ENCODE measurements around the gene AGO3. TPM values are rescaled to one million over a fixed set of nuclear protein-coding genes. Genes with fewer than 3 reads are reported as not detected.

Gene AGO3
- total and polyA plus RNA-seq, 5 donors from 2014 or later = 8.1 to 36.7 (median 9.6) TPM

DNA sequence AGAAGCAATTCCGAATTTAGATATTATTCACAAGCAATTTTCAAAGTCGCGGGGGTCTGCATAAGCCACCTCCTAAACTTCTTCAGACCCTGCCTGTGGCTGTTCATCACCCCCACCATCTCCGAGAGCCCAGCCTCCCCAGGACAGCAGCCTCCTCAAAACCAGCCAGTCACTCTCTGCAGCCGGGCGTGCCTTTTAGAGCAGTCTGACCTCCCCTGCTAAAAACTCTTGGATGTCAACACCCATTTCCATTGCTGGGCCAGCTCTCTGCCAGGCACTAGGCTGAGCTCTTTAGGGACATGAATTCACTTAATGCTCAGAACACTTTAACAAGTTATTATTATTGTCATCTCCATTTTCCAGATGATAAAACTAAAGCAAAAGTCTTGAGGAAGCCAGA, 169.5 kb downstream of the AGO3 start:
- DNase-seq (no peak), ATAC-seq (ENCODE audit: low read depth in 2 of 2) (no peak)
- peaks cover 11% of the 10 kb centered on the region for H3K36me3 ChIP-seq (ENCODE audit: control insufficient read depth, insufficient read depth, low read length)
- H3K27me3 ChIP-seq (ENCODE audit: control insufficient read depth, insufficient read depth, low read length) = no peaks in the 10 kb centered on the region
- peaks cover 5% of the 10 kb centered on the region for H3K4me1 ChIP-seq (ENCODE audit: control insufficient read depth, insufficient read depth, low read length, poor library complexity, severe bottlenecking)
- Mint-ChIP-seq H3K27me3 (no peaks in the 10 kb centered on the region), H3K4me3 (no peak overlapping the region), H3K9me3 (no peaks in the 10 kb centered on the region), H3K27ac (peak overlapping the region in 1 of 3 donors; percentile 42), H3K36me3 (no peaks in the 10 kb centered on the region), H3K4me1 (no peaks in the 10 kb centered on the region)
- no peak overlapping the region for H3K4me3 ChIP-seq (ENCODE audit: low read depth, low read length)
- no peak overlapping the region for H3K27ac ChIP-seq (ENCODE audit: insufficient read depth, low read length, poor library complexity, severe bottlenecking)
- H3K9me3 ChIP-seq (ENCODE audit: control insufficient read depth in 2 of 2, low read length in 2 of 2) = no peaks in the 10 kb centered on the region

GRCh38 chr1:36101546-36101945, 170.6 kb downstream of the AGO3 start:
- H3K27me3 Mint-ChIP-seq = no peaks in the 10 kb centered on the region
- H3K9me3 Mint-ChIP-seq = no peaks in the 10 kb centered on the region
- H3K4me3 Mint-ChIP-seq = no peak overlapping the region
- Histone ChIP-seq H3K4me3 (ENCODE audit: low read depth, low read length) (no peak overlapping the region), H3K27me3 (ENCODE audit: control insufficient read depth, insufficient read depth, low read length) (no peaks in the 10 kb centered on the region), H3K9me3 (ENCODE audit: control insufficient read depth in 2 of 2, low read length in 2 of 2) (no peaks in the 10 kb centered on the region), H3K4me1 (ENCODE audit: control insufficient read depth, insufficient read depth, low read length, poor library complexity, severe bottlenecking) (peaks cover 5% of the 10 kb centered on the region), H3K36me3 (ENCODE audit: control insufficient read depth, insufficient read depth, low read length) (no peaks in the 10 kb centered on the region), H3K27ac (ENCODE audit: insufficient read depth, low read length, poor library complexity, severe bottlenecking) (no peak overlapping the region)
- ATAC-seq (ENCODE audit: low read depth in 2 of 2) (no peak), DNase-seq (no peak)
- H3K36me3 Mint-ChIP-seq = no peaks in the 10 kb centered on the region
- peak overlapping the region in 1 of 3 donors; percentile 89 for H3K27ac Mint-ChIP-seq
- H3K4me1 Mint-ChIP-seq = no peaks in the 10 kb centered on the region

- Mint-ChIP-seq H3K27ac (no peak overlapping the region), H3K36me3 (no peaks in the 10 kb centered on the region), H3K27me3 (no peaks in the 10 kb centered on the region), H3K4me1 (peaks cover 0 to 15% (median 2%) of the 10 kb centered on the region in 4 donors), H3K9me3 (no peaks in the 10 kb centered on the region), H3K4me3 (no peak overlapping the region)
- Histone ChIP-seq H3K4me1 (ENCODE audit: control insufficient read depth, insufficient read depth, low read length, poor library complexity, severe bottlenecking) (peaks cover 7% of the 10 kb centered on the region), H3K9me3 (ENCODE audit: control insufficient read depth in 2 of 2, low read length in 2 of 2) (no peaks in the 10 kb centered on the region), H3K27me3 (ENCODE audit: control insufficient read depth, insufficient read depth, low read length) (no peaks in the 10 kb centered on the region), H3K27ac (ENCODE audit: insufficient read depth, low read length, poor library complexity, severe bottlenecking) (no peak overlapping the region), H3K4me3 (ENCODE audit: low read depth, low read length) (no peak overlapping the region), H3K36me3 (ENCODE audit: control insufficient read depth, insufficient read depth, low read length) (no peaks in the 10 kb centered on the region)
- DNase-seq (no peak), ATAC-seq (ENCODE audit: low read depth in 2 of 2) (no peak)
These were observed 175.4 kb downstream of the AGO3 start for GRCh38 chr1:36106269-36106668.

- DNase-seq = no peak
- Mint-ChIP-seq H3K4me1 (peaks cover 0 to 18% (median 2%) of the 10 kb centered on the region in 4 donors), H3K9me3 (no peaks in the 10 kb centered on the region), H3K27ac (no peak overlapping the region), H3K4me3 (no peak overlapping the region), H3K36me3 (no peaks in the 10 kb centered on the region), H3K27me3 (peaks cover under 1% of the 10 kb centered on the region)
- peaks cover 7% of the 10 kb centered on the region for H3K4me1 ChIP-seq (ENCODE audit: control insufficient read depth, insufficient read depth, low read length, poor library complexity, severe bottlenecking)
- no peak for ATAC-seq (ENCODE audit: low read depth in 2 of 2)
- H3K9me3 ChIP-seq (ENCODE audit: control insufficient read depth in 2 of 2, low read length in 2 of 2) = no peaks in the 10 kb centered on the region
- no peak overlapping the region for H3K27ac ChIP-seq (ENCODE audit: insufficient read depth, low read length, poor library complexity, severe bottlenecking)
- no peaks in the 10 kb centered on the region for H3K27me3 ChIP-seq (ENCODE audit: control insufficient read depth, insufficient read depth, low read length)
- no peak overlapping the region for H3K4me3 ChIP-seq (ENCODE audit: low read depth, low read length)
- no peaks in the 10 kb centered on the region for H3K36me3 ChIP-seq (ENCODE audit: control insufficient read depth, insufficient read depth, low read length)
These were observed 176.5 kb downstream of the AGO3 start for GRCh38 chr1:36107394-36107793.

- no peak for DNase-seq
- no peaks in the 10 kb centered on the region for H3K36me3 ChIP-seq (ENCODE audit: control insufficient read depth, insufficient read depth, low read length)
- H3K27ac ChIP-seq (ENCODE audit: insufficient read depth, low read length, poor library complexity, severe bottlenecking) = no peak overlapping the region
- H3K4me3 ChIP-seq (ENCODE audit: low read depth, low read length) = no peak overlapping the region
- H3K9me3 ChIP-seq (ENCODE audit: control insufficient read depth in 2 of 2, low read length in 2 of 2) = no peaks in the 10 kb centered on the region
- H3K27me3 Mint-ChIP-seq = peaks cover 5% of the 10 kb centered on the region
- peaks cover 0 to 18% (median 2%) of the 10 kb centered on the region in 4 donors for H3K4me1 Mint-ChIP-seq
- no peaks in the 10 kb centered on the region for H3K9me3 Mint-ChIP-seq
- H3K27me3 ChIP-seq (ENCODE audit: control insufficient read depth, insufficient read depth, low read length) = no peaks in the 10 kb centered on the region
- peak overlapping the region in 2 of 3 donors; percentile 36 to 87 for H3K27ac Mint-ChIP-seq
- ATAC-seq (ENCODE audit: low read depth in 2 of 2) = no peak
- no peak overlapping the region for H3K4me3 Mint-ChIP-seq
- no peaks in the 10 kb centered on the region for H3K36me3 Mint-ChIP-seq
- peaks cover 7% of the 10 kb centered on the region for H3K4me1 ChIP-seq (ENCODE audit: control insufficient read depth, insufficient read depth, low read length, poor library complexity, severe bottlenecking)
These were observed 177.4 kb downstream of the AGO3 start for GRCh38 chr1:36108314-36108713.

- peak; percentile 84 to 89 for ATAC-seq (ENCODE audit: low read depth in 2 of 2)
- H3K36me3 ChIP-seq (ENCODE audit: control insufficient read depth, insufficient read depth, low read length) = no peaks in the 10 kb centered on the region
- Mint-ChIP-seq H3K4me3 (peak overlapping the region in 1 of 4 donors; percentile 64), H3K9me3 (no peaks in the 10 kb centered on the region), H3K36me3 (no peaks in the 10 kb centered on the region), H3K27me3 (peaks cover 5% of the 10 kb centered on the region), H3K27ac (peak overlapping the region in 2 of 3 donors; percentile 36 to 72), H3K4me1 (peaks cover 0 to 18% (median 2%) of the 10 kb centered on the region in 4 donors)
- peaks cover 7% of the 10 kb centered on the region for H3K4me1 ChIP-seq (ENCODE audit: control insufficient read depth, insufficient read depth, low read length, poor library complexity, severe bottlenecking)
- peak in 2 of 3 donors; percentile 29 to 76 for DNase-seq
- no peak overlapping the region for H3K4me3 ChIP-seq (ENCODE audit: low read depth, low read length)
- no peaks in the 10 kb centered on the region for H3K27me3 ChIP-seq (ENCODE audit: control insufficient read depth, insufficient read depth, low read length)
- H3K27ac ChIP-seq (ENCODE audit: insufficient read depth, low read length, poor library complexity, severe bottlenecking) = no peak overlapping the region
- no peaks in the 10 kb centered on the region for H3K9me3 ChIP-seq (ENCODE audit: control insufficient read depth in 2 of 2, low read length in 2 of 2)
These were observed 178.3 kb downstream of the AGO3 start for GRCh38 chr1:36109041-36109679.

- no peaks in the 10 kb centered on the region for H3K27me3 ChIP-seq (ENCODE audit: control insufficient read depth, insufficient read depth, low read length)
- Mint-ChIP-seq H3K4me1 (peaks cover 0 to 18% (median 2%) of the 10 kb centered on the region in 4 donors), H3K36me3 (no peaks in the 10 kb centered on the region), H3K27ac (peak overlapping the region in 1 of 3 donors; percentile 80), H3K9me3 (no peaks in the 10 kb centered on the region), H3K4me3 (no peak overlapping the region), H3K27me3 (peaks cover 5% of the 10 kb centered on the region)
- DNase-seq (no peak), ATAC-seq (ENCODE audit: low read depth in 2 of 2) (no peak)
- no peaks in the 10 kb centered on the region for H3K36me3 ChIP-seq (ENCODE audit: control insufficient read depth, insufficient read depth, low read length)
- H3K27ac ChIP-seq (ENCODE audit: insufficient read depth, low read length, poor library complexity, severe bottlenecking) = no peak overlapping the region
- H3K9me3 ChIP-seq (ENCODE audit: control insufficient read depth in 2 of 2, low read length in 2 of 2) = no peaks in the 10 kb centered on the region
- no peak overlapping the region for H3K4me3 ChIP-seq (ENCODE audit: low read depth, low read length)
- H3K4me1 ChIP-seq (ENCODE audit: control insufficient read depth, insufficient read depth, low read length, poor library complexity, severe bottlenecking) = peaks cover 7% of the 10 kb centered on the region
These were observed 180.2 kb downstream of the AGO3 start for GRCh38 chr1:36111151-36111550.

DNA sequence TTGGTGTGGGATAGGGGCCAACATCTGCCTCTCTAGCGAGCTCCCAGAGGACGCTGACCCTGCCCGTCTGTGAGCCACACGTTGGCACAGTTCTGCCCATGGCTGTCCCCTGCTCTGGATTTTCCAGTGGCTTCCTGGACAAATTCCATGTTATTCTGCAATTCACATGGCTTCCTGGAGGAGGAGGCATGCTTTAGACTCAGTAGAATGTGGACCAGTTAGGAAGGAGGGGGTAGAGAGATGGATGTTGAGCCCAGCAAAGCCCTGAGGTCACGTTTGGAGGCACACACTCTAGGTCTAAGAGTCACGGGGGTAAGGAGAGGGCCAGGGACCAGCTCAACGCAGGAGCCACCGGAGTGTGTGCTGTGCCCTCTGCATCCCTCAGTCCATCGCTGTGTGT, 181.9 kb downstream of the AGO3 start:
- no peak overlapping the region for H3K4me3 Mint-ChIP-seq
- H3K36me3 ChIP-seq (ENCODE audit: control insufficient read depth, insufficient read depth, low read length) = no peaks in the 10 kb centered on the region
- no peak overlapping the region for H3K4me3 ChIP-seq (ENCODE audit: low read depth, low read length)
- H3K27ac ChIP-seq (ENCODE audit: insufficient read depth, low read length, poor library complexity, severe bottlenecking) = no peak overlapping the region
- no peaks in the 10 kb centered on the region for H3K9me3 Mint-ChIP-seq
- no peak for DNase-seq
- H3K36me3 Mint-ChIP-seq = no peaks in the 10 kb centered on the region
- H3K4me1 ChIP-seq (ENCODE audit: control insufficient read depth, insufficient read depth, low read length, poor library complexity, severe bottlenecking) = peaks cover 7% of the 10 kb centered on the region
- H3K27ac Mint-ChIP-seq = peak overlapping the region in 1 of 3 donors; percentile 72
- H3K27me3 ChIP-seq (ENCODE audit: control insufficient read depth, insufficient read depth, low read length) = no peaks in the 10 kb centered on the region
- no peaks in the 10 kb centered on the region for H3K9me3 ChIP-seq (ENCODE audit: control insufficient read depth in 2 of 2, low read length in 2 of 2)
- ATAC-seq (ENCODE audit: low read depth in 2 of 2) = no peak
- peaks cover 5% of the 10 kb centered on the region for H3K27me3 Mint-ChIP-seq
- H3K4me1 Mint-ChIP-seq = peaks cover 0 to 18% (median 2%) of the 10 kb centered on the region in 4 donors

Measured in CD4-positive, CD25-positive, alpha-beta regulatory T cell (primary cell).